Femur (tissue), 1 donor: ENCODE measurements around the gene TCERG1L.
A peak's percentile ranks its signal among the peaks of the same experiment; 100 is the strongest.

Source experiments
- DNase-seq: peaks from one replicate; pipeline ENCODE4 v3.0.0-alpha.2; 2017

The TCERG1L gene

GRCh38 chr10:131204406-131205152 lies 106.9 kb downstream of the TCERG1L start:
- DNase-seq, result no peak

GRCh38 chr10:131203456-131204357 lies 107.8 kb downstream of the TCERG1L start:
- DNase-seq, result no peak

GRCh38 chr10:131202990-131203389 lies 108.5 kb downstream of the TCERG1L start:
- DNase-seq, result no peak

DNA sequence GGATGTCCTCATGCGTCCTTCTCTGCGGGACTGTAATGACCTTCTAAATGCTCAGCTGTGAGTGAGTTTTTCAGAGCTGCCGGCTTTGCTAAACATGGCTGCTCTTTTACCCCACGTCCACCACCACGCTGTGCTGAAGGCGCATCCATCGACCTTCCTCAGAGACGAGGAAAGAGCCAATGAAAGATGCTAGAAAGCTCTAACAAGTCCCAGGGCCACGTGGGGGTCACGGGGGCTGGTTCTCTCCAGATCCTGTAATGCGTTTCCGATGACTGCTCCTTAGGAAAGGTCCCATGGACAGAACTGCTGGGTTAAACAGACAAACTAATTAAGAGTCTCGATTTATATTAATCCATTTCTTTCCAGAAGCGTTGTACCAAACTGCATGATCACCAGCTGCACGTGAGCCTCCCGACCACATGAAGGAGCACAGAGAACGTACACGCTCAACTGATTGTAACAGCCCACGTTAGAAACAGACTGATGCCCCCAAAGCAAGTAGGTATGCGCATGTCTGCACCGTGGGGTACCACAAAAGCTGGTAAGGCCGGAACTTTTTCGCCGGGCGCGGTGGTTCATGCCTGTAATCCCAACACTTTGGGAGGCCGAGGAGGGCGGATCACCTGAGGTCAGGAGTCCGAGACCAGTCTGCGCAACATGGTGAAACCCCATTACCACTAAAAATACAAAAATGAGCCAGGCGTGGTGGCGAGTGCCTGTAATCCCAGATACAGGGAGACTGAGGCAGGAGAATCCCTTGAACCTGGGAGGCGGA lies 109.6 kb downstream of the TCERG1L start:
- DNase-seq, result no peak

DNA sequence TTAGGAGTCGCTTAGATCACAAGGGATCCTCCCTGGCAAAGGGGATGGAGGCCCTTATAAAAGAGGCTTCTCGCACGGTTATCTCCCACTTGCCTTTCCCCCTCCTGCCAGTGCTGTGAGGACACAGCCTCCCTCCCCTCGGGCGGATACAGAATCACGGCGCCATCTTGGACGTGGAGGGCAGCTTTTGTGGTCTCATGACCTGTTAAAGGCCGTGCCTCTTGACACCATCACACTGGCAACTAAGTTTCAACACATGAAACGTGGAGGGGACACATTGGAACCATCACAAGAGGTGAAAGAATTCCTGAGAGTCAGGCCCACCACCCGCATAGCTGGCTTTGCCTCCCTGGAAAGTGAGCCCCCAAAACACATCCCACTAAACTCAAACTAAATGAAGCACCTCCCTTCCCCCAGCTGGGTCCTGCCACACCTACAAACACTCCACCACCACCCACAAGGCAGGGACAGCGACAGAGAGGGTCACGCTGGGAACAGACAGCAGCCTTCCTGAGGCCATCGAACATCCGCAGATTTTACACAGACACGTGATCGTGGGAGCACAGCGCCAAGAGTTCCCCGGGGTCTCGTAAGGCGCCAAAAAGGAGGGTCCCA lies 110.6 kb downstream of the TCERG1L start:
- no peak for DNase-seq

GRCh38 chr10:131199646-131200045 lies 111.9 kb downstream of the TCERG1L start:
- no peak for DNase-seq

DNA sequence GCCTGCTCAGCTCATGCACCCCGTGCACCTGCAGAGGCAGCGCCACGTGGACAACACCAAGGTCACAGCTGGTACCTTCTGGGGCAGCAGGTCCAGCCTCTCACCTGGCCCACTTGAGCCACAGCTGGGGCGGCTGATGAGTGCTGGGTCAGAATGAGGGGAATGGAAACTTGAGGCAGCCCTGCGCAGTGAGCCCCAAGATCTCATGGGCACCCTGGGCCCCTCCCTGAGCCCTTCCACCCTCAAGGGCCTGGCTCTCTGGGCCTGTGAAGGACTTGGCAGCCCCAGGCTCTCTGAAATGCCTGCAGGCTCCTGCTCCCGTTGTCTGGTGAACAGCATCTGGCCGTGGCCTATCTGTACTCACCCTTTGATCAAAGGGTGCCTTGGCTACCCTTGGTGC lies 112.7 kb downstream of the TCERG1L start:
- no peak for DNase-seq

GRCh38 chr10:131198401-131198800 lies 113.1 kb downstream of the TCERG1L start:
- no peak for DNase-seq

DNA sequence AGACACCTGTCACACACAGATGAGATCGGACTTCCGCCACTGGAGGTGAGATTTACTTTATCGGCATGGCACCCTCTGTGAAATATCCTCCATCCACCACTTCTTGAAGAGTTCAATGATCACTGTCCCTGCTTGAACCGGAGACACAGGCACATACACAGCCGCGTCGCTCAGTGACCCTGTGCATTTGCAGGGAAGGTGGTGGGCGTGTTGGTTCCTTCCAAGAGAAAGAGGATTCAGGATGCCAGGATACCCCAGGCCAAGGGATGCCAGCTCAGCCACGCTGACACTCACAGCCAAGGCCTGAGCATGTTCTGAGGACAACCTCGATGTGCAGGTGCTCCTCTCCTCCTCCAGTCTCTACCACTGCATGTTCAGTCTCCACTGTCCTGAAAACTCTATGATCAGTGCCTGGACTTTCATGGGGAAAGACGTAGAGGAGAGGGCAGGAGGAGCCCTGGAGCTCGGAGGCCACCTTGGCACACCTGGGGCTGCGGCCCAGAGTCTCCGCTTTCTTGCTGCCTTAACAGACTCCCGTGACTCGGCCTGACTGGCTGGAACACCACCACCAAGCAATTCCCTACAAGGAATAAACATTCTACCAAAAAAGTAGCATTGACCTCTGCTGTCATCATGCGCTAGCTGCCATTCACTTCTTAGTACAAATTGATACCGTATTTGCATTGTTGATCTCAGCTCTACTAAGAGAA lies 115.2 kb downstream of the TCERG1L start:
- DNase-seq, result no peak

- no peak for DNase-seq
These were observed 115.9 kb downstream of the TCERG1L start for GRCh38 chr10:131195558-131196159.

- no peak for DNase-seq
These were observed 116.4 kb downstream of the TCERG1L start for GRCh38 chr10:131195116-131195515.

DNA sequence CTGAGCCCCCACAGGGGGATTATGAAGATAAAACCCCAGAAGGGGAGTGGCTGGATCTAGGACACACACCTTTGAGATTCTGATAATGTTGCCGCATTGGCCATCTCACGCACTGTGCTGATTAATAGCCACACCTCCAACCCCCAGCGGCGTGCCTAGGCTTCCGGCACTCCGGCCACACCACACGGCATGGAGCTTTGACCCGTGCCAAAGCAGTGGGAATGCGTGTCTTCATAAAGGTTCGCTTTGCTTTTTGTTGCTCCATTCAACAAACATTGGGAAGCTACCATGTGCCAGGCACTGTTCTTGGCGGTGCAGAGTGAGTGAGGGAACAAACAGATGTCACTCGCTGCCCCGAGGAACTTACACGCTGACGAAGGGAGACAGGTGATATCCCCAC lies 117.6 kb downstream of the TCERG1L start:
- DNase-seq, result no peak

DNA sequence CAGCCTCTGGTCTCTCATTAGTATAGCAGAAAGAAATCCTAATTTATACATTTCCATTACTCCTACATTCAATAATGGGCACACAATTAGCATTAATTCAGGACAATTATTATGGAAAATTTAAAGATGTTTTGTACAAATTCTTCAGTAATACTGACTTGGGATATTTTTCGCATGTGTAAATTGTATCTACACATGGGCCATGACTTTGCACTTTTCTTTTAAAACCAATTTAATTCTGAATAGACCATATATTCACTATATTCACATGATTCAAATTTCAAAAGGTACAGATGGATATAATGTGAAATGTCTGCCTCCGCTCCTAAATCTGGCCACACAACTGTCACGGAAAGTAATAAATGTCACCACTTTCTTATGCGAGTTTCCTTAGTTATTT lies 123.0 kb downstream of the TCERG1L start:
- DNase-seq, result no peak

GRCh38 chr10:131187926-131188325 lies 123.6 kb downstream of the TCERG1L start:
- no peak for DNase-seq

GRCh38 chr10:131187274-131187673 lies 124.2 kb downstream of the TCERG1L start:
- no peak for DNase-seq

GRCh38 chr10:131186547-131187253 lies 124.8 kb downstream of the TCERG1L start:
- no peak for DNase-seq

- no peak for DNase-seq
These were observed 127.0 kb downstream of the TCERG1L start for GRCh38 chr10:131184503-131184902.

GRCh38 chr10:131183546-131184045 lies 127.9 kb downstream of the TCERG1L start:
- DNase-seq, result peak; percentile 8

DNA sequence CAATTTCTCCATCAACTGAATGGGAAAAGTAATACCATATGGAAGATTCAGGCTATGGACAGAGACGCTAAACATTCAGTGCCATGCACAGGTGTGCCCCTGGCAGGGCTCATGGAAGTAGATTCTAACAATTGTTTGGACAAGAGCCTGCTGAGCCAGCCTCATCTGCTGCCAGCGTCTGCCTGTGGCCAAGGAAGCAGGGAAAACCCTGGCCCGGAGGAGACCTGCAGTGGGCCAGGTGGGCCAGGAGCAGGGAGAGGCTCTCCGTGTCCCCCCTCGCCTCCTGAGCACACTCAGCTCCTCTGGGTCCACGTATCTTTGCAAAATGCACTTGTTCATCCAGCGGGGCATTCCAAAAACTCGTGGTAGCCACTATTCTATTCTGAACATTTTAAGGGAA lies 130.1 kb downstream of the TCERG1L start:
- DNase-seq, result no peak

GRCh38 chr10:131180740-131181415 lies 130.6 kb downstream of the TCERG1L start:
- no peak for DNase-seq
